ENCODE results near the gene GRID2.

The GRID2 gene

DNA sequence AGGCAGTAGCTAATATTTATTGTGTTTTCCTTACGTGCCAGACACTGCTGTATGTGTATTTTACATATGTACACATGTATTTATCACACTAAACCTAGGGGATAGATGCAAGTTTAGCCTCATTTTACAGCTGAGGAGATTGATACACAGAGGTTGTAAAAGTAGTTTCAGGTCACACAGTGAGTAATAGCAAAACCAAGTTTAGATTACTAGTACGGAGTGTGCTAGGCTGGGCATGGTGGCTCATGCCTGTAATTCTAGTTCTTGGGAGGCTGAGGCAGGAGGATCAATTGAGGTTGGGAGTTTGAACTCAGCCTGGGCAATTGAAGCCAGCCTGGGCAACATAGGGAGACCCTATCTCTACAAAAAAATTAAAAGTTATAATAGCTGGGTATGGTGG lies 823.7 kb downstream of the GRID2 start:
- no peak for DNase-seq

DNA sequence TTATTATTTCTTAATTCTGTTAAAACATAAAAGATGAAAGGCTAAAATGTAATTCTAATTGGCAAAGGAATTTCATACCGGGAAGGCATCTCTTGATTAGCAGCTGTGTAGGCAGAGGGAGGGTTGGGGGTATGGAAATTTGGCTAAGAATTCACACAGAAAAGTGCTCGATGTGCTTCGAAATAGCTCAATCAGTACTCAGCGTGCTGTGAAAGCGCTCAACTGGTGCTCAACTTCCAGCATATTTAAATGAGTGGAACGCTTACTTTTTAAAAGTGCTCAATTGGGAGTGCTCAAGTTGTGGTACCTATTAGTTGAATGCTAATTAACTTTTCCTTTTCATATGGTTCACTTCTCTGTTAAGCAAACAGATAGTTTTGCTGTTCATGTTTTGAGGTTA lies 828.9 kb downstream of the GRID2 start:
- DNase-seq: no peak

DNA sequence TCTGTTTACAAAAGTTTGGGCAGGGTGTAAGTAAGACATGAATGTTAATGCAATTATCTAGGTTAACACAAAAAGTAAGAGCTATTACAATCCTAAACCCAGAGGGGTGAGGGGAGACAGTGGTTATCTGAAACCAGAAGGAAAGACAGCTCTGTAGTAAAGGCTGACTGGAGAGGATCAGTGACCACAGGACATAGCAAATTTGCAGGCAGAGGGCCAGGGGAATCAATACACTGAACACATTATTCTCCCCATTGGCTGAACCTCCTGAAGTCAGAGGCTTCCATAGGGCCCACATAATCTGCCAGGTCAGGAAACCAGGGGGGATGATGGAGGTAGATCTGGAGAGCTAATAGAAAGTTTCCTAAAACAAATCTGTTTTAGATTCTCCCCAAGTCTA lies 835.4 kb downstream of the GRID2 start:
- no peak for DNase-seq

DNA sequence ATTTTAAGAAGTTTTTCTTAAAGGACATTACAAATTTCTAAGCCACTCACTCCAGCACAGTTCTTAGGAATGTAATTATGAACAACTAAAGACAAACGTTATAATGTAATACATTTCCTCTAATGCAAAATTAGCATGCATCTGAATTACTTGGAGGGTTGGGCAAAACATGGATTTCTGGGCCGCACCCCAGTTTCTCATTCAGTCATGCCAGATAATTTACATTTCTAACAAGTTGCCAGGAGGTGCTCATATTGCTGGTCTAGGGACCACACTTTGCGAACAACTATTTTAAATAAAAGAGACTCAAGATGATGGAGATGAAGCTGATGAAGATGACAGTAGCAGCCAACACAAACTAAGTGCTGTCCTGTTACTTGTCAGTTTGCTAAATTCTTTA lies 840.1 kb downstream of the GRID2 start:
- no peak for DNase-seq

DNA sequence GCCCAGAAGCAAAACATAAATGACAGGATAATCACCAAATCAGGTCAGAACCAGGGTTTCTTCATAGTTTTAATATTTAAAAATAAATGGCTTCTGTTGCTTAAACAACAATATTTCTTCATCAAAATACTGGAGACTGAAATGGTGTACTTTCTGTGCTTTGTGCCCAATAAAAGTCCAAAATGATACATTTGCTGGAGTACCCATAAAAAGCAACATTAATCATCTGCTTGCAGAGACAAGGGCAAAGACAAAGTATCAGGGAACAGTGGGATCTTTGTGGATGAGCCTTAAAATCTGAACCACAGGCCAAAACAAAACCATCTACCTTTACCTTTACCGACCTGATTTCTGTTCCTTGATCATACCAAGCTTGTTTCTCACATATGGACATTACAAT lies 840.9 kb downstream of the GRID2 start:
- DNase-seq: no peak

DNA sequence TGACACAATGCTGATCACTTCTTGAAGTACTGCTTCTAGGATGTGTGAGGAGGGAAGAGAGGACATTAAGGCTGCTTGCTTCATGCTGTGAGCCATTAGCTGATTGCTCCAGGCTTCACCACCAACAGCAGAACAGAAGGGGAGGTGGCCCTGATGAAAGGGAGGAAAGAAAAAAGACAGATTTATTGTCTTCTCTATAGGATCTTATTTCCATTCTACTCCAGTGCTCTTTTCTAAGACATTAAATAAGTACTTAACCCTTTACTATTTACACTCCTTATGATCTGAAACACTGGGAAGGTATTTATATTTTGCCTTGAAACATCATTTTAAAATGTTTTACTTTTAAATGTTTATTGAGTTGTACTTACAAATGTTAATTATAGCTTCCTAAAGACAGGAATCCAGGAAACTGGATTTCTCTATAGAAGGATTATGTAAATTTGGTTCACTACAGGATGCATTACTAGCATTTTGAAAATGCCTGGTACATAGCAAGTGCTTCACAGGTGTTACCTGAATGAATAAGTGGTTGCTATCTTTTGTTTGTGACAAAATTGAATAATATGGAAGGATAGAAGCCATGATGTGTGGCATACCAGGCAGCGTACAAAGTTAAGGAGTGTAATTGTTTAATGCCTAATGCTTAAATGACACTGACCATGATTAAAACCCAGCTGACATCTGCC lies 843.9 kb downstream of the GRID2 start:
- no peak for DNase-seq

DNA sequence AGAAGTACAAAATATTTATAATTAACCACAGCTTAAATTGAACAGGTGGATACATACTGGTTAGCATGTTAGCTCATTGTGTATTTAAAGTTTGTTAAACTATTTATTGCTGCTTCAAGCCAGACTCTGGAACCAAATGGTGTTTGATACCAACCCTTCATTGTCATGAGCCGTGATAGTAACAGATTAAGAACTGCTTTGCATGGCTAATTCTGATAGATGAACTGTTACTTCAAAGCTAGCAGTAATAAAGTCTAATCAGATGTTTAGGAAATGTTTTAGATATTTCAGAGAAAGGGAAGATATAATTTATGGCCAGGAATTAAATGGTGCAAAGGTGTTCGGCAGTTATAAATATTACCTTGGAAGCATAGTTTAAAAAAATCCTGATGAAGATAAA lies 848.7 kb downstream of the GRID2 start:
- DNase-seq: no peak

DNA sequence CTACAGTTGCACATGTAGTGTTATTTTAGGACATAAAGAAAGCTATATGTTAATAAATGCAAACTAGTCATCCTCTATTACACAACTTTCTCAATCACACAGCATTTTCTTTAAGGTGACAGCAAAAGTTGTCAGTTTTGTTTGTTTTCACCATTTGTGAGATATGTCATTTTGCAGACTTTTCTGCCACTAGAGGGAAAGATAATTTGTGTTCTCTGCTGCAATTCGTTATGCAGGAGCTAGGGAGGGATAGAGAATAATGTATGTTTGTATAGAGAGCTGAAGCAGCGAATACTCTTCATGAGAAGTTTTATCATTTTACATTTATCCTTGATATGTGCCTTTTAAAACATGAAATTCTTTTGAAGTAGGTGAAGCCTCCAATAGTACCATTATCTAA lies 854.2 kb downstream of the GRID2 start:
- DNase-seq: no peak

DNA sequence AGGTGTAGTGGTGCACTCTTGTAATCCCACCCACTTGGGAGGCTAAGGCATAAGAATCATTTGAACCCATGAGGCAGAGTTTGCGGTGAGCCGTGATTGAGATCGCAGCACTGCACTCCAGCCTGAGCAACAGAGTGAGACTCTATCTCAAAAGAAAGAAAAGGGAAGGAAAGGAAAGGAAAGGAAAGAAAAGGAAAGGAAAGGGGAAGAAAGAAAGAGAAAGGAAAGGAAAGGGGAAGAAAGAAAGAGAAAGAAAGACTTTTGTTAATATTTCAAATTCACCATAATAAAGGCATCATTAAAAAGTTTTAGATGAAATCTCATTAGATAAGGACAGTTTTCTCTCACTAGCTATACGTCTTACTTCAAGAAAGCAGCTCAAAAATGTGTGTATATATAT lies 864.3 kb downstream of the GRID2 start:
- no peak for DNase-seq

DNA sequence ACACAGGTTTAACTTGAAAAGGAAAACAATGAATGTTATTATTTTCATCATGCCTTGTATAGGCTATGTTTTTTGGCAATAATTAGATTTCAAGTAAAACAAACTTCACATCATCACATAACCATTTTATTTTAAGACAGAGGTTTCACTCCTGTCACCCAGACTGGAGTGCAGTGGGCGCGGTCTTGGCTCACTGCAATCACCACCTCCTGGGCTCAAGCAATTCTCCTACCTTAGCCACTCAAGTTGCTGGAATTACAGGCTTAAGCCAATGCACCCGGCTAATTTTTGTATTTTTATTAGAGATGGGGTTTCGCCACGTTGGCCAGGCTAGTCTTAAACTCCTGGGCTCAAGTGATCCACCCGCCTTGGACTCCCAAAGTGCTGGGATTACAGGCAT lies 866.2 kb downstream of the GRID2 start:
- DNase-seq: no peak

DNA sequence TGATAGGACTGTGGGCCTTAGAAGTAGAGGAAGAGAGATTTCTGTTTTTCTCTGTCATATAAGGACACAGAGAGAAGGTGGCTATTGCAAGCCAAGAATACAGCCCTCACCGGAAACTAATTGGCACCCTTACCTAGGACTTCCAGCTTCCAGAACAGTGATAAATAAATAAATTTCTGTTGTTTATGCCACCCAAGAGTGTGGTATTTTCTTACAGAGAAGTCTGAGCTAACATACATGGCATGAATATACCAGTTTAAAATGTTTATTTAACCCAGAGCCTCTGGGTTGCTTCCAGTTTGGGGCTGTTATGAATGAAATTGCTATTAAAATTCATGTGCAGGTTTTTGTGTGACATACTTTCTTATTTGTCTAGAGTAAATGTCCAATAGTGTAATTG lies 870.8 kb downstream of the GRID2 start:
- DNase-seq: no peak

DNA sequence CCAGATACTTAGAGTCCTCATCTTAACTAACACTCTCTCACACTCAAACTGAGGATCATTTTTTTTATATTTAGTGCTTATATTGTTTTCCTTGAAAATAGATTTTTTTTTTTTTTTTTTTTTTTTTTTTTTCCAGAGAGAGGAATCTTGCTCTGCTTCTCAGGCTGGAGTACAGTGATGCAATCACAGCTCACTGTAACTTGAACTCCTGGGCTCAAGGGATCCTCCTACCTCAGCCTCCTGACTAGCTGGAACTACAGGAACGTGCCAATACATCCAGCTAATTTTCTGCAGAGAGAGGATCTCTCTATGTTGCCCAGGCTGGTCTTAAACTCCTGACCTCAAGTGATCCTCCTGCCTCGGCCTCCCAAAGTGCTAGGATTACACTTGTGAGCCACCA lies 874.5 kb downstream of the GRID2 start:
- no peak for DNase-seq

DNA sequence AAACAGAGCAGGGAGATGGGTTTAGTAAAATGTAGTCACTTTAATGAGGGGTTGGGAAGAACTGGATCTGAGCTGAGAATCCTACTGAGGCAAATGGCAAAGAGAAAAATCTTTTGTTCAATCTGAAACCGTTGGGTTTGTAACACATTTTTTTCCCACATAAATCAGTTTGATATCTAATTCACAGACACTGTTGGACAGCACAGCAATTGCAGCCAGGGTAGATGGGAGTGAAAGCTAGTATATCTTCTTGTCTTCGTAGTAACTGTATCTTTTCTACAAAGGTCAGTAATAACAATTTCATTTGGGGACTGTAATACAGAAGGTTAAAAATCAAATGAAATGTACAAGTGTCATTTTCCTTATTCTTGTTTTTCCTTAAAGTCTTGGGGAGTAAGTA lies 875.3 kb downstream of the GRID2 start:
- DNase-seq: no peak

DNA sequence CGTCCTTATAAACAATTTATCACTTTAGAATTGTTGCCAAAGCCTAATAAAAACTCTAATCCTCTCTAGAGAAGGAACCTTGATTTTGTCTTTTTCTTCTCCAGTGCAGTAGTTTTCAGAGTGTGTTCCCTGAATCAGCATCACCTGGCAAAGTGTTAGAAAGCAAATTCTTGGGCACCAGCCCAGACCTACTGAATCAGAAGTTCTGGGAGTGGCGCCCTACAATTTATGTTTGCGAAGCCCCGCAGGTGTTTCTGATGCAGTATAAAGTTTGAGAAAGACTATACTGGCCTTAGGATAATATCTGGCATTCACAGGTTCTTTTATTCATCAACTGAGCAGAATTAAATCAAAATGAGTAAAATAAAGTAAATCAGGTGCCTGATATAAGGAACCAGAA lies 879.0 kb downstream of the GRID2 start:
- DNase-seq: no peak

DNA sequence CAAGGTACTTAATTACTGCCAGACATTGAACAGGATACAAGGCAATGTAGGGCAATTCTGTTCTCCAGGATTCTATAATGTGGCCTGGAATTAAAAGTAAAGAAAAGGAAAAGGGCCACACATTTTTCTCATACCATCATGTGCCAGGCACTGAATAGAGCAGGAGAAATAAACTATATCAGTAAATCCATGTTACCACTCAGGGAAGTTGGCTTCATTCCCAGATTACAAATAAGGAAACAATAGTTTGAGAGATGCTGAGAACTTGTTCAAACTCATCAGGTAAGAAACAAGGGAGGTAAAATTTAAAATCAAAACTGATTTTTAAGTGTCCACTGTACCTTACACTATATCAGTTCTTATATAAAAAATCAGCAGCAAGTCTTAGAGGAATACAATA lies 879.8 kb downstream of the GRID2 start:
- DNase-seq: no peak

DNA sequence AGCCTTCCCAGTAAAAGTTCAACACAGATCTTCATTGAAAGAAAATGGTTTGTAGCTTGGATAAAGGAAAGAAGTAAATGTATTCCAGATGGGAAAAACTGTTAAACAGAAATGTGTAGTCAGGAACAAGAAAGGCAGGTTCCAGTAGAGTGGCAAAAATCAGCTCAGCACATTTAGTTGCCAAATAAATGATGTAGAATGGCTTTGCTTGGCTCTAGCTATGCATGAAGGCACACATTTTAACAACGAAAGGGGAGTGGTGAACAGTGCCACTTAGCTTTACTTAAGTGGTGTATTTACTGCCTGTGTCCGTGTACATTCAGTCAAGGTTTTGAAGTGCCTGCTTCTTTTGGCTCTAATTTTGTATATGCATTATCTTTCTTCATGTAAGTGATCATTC lies 880.3 kb downstream of the GRID2 start:
- no peak for DNase-seq

DNA sequence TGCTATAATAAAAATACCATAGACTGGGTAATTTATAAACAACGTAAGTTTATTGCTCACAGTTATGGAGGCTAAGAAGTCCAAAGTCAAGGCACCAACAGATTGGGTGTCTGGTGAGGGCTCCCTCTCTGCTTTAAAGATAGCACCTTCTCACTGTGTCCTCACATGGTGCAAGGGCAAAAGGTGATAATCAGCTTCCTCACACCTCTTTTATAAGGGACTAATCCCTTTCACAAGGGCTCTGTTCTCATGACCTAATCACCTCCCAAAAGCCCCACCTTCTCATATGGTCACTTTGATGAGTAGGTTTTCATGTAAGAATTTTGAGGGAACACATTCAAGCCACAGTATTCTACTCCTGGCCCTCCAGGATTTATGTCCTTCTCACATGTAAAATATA lies 883.1 kb downstream of the GRID2 start:
- DNase-seq: no peak

DNA sequence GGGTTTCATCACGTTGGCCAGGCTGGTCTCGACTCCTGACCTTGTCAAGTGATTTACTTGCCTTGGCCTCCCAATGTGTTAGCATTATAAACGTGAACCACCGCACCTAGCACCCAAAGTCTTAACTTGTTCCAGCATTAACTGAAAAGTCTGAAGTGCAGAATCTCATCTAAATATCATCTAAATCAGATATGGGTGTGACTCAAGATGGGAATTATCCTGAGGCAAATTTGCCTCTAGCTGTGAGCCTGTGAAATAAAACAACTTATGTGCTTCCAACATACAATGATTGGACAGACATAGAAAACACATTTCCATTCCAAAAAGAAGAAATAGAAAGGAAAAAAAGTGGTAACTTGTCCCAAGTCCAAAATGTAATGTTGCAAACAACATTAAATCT lies 883.7 kb downstream of the GRID2 start:
- DNase-seq: no peak

DNA sequence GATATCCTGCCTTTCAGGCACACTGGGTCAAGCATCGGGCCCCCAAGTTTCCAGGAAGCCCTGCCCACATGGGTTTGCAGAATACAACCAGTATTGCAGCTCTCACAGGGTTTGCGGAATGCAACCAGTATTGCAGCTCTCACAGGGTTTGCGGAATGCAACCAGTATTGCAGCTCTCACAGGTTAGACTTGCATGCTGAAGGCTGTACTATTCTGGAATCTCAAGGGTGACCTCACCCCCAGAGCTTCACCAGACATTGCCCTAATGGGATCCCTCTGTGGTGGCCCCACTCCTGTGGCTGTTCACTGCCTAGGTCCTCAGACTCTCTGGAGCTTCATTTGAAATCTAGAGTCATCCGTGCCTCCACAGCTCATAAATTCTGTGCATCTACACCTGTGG lies 884.1 kb downstream of the GRID2 start:
- no peak for DNase-seq

DNA sequence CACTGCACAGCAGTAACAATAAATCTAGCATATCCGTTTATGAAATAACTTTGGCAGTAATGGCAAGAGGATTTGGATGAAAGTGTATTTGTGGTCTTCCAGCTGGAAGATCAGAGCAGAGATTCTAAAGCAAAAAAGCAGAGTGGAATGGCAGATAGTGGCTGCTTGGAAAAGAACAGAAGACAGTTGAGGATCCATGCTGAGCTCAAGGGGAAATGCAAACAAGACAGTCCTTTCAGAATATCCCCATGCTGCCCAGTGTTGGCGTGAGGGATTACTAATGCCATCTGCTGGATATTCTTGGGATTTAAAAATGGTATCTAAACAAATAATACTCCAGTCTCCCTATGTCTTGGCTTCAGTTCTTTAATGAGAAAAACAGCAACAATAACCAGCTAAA lies 895.7 kb downstream of the GRID2 start:
- DNase-seq: no peak

DNA sequence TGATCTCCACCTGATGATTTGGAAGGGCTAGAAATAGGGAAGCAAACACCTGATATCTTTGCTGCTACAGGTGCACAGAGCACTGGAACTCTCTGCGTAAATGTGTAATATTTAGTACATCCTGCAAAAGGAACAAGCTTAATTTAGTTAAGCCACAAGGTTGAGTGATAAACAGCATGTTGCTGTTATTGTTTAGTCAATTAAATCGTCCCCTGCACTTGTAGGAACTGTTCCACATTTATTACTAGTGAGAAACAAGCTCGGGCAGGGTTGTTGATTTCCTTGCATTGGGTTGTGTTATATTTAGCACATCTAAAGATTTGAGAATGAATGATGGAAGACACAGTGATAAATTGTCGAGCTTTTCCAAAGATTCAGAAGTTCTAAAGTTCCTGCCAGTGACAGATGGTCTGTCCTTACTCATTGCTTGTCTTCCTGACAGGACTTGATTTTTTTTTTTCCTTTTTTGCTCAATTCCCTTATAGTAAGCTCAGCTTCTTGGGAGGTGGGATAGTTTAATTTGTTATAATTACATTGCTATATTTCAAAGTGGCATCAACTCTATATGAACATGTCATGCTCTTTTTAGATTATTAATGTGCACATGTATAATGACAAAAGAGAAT lies 897.8 kb downstream of the GRID2 start:
- DNase-seq: no peak

DNA sequence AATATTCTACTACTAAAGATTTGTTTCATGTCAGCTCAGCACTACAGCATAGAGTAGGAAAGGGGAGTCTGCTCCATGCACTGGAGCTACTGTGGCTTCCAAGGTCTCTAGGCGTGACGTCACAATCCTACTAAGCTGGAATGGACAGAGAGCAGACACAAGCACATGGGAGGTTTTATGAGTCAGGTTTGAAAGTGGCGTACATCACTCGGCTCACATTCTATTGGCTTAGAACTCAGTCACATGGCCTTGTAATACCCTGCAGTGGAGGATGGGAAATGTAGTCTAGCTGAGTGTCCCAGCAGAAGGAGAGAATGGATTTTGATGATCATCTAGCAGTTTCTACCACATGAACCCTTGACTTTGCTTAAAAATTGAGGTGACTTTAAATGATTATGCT lies 899.9 kb downstream of the GRID2 start:
- no peak for DNase-seq

DNA sequence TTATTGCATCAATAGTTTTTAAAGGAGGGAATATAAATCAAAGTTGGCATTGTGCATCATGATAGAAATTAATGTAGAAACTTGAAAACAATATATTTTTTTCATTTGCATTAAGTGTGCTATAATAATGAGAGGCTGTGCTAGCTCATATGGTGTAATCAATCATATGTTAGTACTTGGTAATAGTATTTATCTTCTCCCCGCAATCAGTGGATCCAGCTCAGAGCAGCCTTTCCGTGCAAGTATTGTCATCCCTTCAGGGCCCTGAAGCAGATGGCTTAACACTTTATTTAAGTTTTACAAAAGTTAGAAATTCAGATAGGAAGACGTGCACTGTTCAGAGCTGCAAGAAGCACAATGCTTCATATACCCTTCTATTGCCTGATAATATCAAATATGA lies 908.5 kb downstream of the GRID2 start:
- DNase-seq: no peak

DNA sequence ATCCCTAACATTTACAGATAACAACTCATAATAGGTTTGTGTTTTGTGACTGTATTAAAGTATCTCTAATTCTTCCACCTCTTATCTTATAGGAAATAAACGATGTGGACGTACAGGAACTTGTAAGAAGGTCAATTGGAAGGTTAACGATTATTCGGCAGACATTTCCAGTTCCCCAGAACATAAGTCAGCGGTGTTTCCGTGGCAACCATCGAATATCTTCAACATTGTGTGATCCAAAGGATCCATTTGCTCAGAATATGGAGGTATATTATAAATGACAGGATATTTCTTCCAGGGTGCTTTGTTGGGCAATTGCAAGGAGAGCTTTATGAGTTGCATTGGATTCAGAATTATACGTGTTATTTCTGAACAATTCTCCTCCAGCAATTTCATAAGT lies 912.9 kb downstream of the GRID2 start:
- no peak for DNase-seq

DNA sequence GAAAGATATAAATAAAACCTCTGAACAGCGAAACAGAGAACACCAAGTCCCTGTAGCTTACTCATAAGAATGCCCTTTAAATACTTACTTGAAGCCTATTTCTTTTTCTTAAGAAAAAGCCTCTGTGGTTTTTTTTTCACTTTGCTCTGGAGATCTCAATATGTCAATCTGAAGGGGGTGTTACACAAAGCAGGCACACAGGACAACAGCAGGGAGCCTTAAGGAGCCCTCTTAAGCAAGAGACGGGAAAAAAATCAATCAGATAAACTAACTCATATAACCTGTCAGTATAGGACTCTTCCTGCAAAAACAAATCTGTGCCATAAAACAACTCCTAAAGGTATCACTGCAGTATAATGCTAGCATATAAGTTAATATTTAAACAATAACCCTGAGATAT lies 913.7 kb downstream of the GRID2 start:
- no peak for DNase-seq
